ENCODE results near the gene CEP19. TPM values are rescaled to one million over a fixed set of nuclear protein-coding genes. Genes with fewer than 3 reads are reported as not detected.
A peak's percentile ranks its signal among the peaks of the same experiment; 100 is the strongest.

Gene CEP19
- total RNA-seq, 1 donor from 2014 or later, result 7.2 TPM

- DNase-seq (ENCODE audit: low read depth), result no peak
Measured at GRCh38 chr3:196667056-196667825, 44.8 kb downstream of the CEP19 start.

GRCh38 chr3:196666001-196666867 is 45.8 kb downstream of the CEP19 start:
- DNase-seq (ENCODE audit: low read depth), result peak; percentile 95

GRCh38 chr3:196662711-196663571 is 49.1 kb downstream of the CEP19 start:
- DNase-seq (ENCODE audit: low read depth), result no peak

GRCh38 chr3:196662033-196662432 is 50.0 kb downstream of the CEP19 start:
- peak; percentile 83 for DNase-seq (ENCODE audit: low read depth)

DNA sequence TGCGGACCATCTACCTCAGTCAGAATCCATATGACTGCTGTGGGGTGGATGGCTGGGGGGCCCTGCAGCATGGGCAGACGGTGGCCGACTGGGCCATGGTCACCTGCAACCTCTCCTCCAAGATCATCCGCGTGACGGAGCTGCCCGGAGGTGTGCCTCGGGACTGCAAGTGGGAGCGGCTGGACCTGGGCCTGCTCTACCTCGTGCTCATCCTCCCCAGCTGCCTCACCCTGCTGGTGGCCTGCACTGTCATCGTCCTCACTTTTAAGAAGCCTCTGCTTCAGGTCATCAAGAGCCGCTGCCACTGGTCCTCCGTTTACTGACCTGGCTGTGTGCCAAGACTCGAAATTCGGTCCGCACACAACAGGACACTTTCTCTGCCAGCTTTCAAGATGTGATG is 50.6 kb downstream of the CEP19 start:
- no peak for DNase-seq (ENCODE audit: low read depth)

- DNase-seq (ENCODE audit: low read depth), result no peak
Measured at GRCh38 chr3:196660381-196661166, 51.5 kb downstream of the CEP19 start.

DNA sequence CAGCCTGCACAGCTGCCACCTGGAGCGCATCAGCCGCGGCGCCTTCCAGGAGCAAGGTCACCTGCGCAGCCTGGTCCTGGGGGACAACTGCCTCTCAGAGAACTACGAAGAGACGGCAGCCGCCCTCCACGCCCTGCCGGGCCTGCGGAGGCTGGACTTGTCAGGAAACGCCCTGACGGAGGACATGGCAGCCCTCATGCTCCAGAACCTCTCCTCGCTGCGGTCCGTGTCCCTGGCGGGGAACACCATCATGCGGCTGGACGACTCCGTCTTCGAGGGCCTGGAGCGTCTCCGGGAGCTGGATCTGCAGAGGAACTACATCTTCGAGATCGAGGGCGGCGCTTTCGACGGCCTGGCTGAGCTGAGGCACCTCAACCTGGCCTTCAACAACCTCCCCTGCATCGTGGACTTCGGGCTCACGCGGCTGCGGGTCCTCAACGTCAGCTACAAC is 52.1 kb downstream of the CEP19 start:
- DNase-seq (ENCODE audit: low read depth), result no peak

Other genes starting within 250 kb of the CEP19 start
- gene RNF168, start 208.5 kb downstream of the CEP19 start, total RNA-seq, result 9.2 and 13.2 TPM in 2 replicates
- gene SMCO1, start 196.9 kb downstream of the CEP19 start, total RNA-seq, result 0.53 TPM in 1 of 2 replicates, not detected in the other
- gene WDR53, start 143.7 kb downstream of the CEP19 start, total RNA-seq, result 5.5 and 8.3 TPM in 2 replicates
- gene FBXO45, start 143.6 kb downstream of the CEP19 start, total RNA-seq, result 7.7 and 9.5 TPM in 2 replicates
- 0.59 and 0.99 TPM in 2 replicates for gene NRROS, start 72.6 kb downstream of the CEP19 start, total RNA-seq
- 27.7 and 34.1 TPM in 2 replicates for gene PIGX, start 127 bp upstream of the CEP19 start, total RNA-seq
- gene PAK2, start 27.6 kb upstream of the CEP19 start, total RNA-seq, result 40.3 and 44.5 TPM in 2 replicates
- 42.2 and 48.2 TPM in 2 replicates for gene SENP5, start 155.7 kb upstream of the CEP19 start, total RNA-seq
- 90.8 and 92.5 TPM in 2 replicates for gene NCBP2, start 230.3 kb upstream of the CEP19 start, total RNA-seq